GM23248 (cell line): ENCODE measurements around the gene ZNF467.

Experiments
- EZH2 ChIP-seq: fragments of 200-600 bp; sonication (generic); IDR thresholded peaks from 2 replicates; pipeline ENCODE4 v1.6.1; 2018; ENCODE audit warnings: antibody characterized with exemption, mild to moderate bottlenecking; ENCODE audit not compliant: insufficient read depth, poor library complexity, severe bottlenecking
- EZH2phosphoT487 ChIP-seq: fragments of 200-600 bp; sonication (generic); IDR thresholded peaks from 2 replicates; pipeline ENCODE4 v1.6.1; 2018; ENCODE audit warnings: antibody characterized with exemption, moderate library complexity, mild to moderate bottlenecking, low read depth; ENCODE audit not compliant: insufficient read depth

DNA sequence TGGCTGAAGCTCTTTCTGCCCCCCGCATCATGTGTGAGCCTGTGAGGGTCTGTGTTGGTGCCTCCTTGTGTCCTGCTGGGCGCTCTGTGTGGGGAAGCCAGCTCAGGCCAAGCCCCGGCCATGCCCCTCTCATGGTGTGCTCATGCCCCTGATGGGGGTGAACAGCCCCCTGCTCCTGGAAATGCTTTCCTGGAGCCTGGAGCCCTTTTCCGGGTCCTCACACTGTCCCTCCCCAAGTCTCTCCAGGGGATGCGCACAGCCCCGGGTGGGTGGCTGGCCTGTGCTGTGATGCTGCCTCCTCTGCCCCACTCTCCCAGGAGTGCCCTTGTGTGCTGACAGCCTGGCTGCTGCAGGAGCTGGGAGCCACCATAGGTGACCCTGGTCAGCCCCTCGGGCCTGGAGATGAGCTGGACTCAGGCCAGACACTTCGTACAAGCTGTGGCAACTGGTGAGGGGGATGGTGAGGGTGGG, 43.9 kb upstream of the ZNF467 start:
- TF ChIP-seq EZH2 (no peak), EZH2phosphoT487 (no peak)
